GM12891 (cell line): ENCODE measurements around the gene PJA1.

ENCODE experiments used
- DNase-seq: peaks from one replicate; pipeline ENCODE4 v3.0.0; 2011; ENCODE audit warnings: low spot score; ENCODE audit not compliant: insufficient read length
- FAIRE-seq: peaks from 2 replicates; lab custom pipeline; 2011; peaks lifted over from hg19 to GRCh38; lab: Jason Lieb, UNC
- PAX5 ChIP-seq: IDR thresholded peaks from 2 replicates; pipeline ENCODE4 v1.6.1; 2011; ENCODE audit warnings: low read length, moderate library complexity, mild to moderate bottlenecking; ENCODE audit not compliant: insufficient read depth, severe bottlenecking
- POLR2A ChIP-seq: IDR thresholded peaks from 2 replicates; pipeline ENCODE4 v1.6.1; 2011; ENCODE audit warnings: low read depth, low read length, control low read depth
- POLR2AphosphoS5 ChIP-seq: IDR thresholded peaks from 2 replicates; pipeline ENCODE4 v1.6.1; 2011; ENCODE audit warnings: low read depth, low read length, control low read depth
- POU2F2 ChIP-seq: IDR thresholded peaks from 2 replicates; pipeline ENCODE4 v1.6.1; 2011; ENCODE audit warnings: low read depth, mild to moderate bottlenecking, control low read depth, low read length, moderate library complexity
- SPI1 ChIP-seq: IDR thresholded peaks from 2 replicates; pipeline ENCODE4 v1.6.1; 2011; ENCODE audit warnings: low read depth, low read length, control low read depth
- TAF1 ChIP-seq: IDR thresholded peaks from 2 replicates; pipeline ENCODE4 v1.6.1; 2011; ENCODE audit warnings: low read depth, low read length, control low read depth

The PJA1 gene

GRCh38 chrX:69121321-69122000 lies 43.8 kb downstream of the PJA1 start:
- FAIRE-seq, result no peak
- DNase-seq, result no peak
- TF ChIP-seq POLR2AphosphoS5 (no peak), SPI1 (no peak), PAX5 (no peak), POLR2A (no peak), POU2F2 (no peak), TAF1 (no peak)

GRCh38 chrX:69120476-69120875 lies 44.8 kb downstream of the PJA1 start:
- DNase-seq (no peak), FAIRE-seq (no peak)

DNA sequence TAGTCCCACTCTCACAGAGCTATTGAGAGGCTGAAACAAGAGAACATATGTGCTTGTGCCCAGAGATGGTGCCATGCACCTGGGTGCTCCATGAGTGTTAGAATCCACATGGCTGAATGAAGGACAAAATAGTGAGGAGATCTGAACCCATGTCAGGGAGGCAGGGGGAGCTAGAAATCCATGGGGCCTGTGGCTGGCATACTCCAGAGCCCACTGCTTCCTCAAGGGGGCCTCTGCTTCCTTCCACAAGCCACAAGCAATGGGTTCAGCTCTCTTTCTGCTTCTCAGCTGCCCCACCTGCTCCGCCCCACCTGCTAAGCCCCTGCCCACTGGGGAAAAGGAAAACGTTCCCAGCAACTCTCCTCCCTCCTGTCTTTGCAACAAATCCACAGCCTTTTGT lies 46.1 kb downstream of the PJA1 start:
- DNase-seq (no peak), FAIRE-seq (no peak)
- no peak for TF ChIP-seq POLR2AphosphoS5
- TF ChIP-seq POLR2A, result no peak
- no peak for TF ChIP-seq PAX5
- no peak for TF ChIP-seq POU2F2
- no peak for TF ChIP-seq TAF1
- no peak for TF ChIP-seq SPI1

More at GRCh38 chrX:69120476-69120875, 44.8 kb downstream of the PJA1 start:
- TF ChIP-seq SPI1 (no peak), POLR2AphosphoS5 (no peak), POU2F2 (no peak), TAF1 (no peak), POLR2A (no peak), PAX5 (no peak)

DNA sequence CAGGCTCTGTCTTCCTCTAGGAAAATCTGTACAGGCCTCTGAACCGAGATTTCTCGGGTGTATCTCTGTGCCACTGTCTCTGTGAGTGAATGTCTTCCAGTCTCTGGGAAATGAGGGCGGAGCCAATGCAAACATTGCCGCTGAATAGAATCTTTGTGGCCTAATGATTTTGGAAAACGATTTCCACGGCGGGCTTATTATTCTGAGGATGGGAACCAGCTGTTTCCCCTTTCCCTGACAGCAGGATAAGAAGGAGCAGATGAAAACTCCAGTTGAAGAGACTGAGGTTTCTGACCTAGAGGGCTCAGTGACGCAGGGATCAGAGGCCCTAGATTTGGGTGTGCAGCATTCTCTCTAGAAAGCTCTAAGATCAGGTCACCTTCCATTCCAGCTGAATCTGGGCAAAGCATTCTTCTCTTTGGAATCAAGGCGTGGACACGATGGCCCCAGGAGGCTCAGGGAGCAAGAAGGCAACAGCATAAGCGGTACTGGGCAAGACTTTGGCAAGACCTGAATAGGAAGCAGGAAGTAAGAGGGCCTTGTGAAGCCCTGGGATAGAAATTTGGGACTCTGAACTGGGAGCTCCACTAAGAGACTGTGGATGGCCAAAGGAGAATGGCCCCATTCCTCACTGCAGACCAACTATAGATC lies 47.3 kb downstream of the PJA1 start:
- FAIRE-seq, result no peak
- no peak for TF ChIP-seq POU2F2
- TF ChIP-seq PAX5, result no peak
- no peak for TF ChIP-seq SPI1
- TF ChIP-seq POLR2AphosphoS5, result no peak
- no peak for TF ChIP-seq POLR2A
- TF ChIP-seq TAF1, result no peak

DNA sequence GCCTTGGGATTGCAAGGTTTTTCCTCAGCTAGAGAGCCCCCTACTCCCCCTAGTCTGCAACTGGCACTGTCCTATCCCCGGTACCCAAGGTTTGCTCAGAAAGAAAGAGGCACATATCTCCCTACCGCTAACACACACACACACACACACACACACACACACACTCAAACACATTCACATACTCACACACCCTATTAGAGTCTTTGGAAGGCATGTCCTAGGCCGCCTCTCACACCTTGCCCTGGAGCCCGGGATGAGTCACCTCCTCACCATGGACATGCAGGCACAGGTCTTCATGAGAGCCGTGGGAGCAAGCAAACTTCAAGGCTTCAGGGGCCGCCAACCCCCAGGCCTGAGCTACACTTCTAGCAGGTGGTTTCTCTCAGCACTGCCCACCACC lies 49.2 kb downstream of the PJA1 start:
- no peak for TF ChIP-seq POU2F2
- TF ChIP-seq POLR2AphosphoS5, result no peak
- no peak for TF ChIP-seq PAX5
- TF ChIP-seq TAF1, result no peak
- no peak for TF ChIP-seq SPI1
- peak; percentile 9 for FAIRE-seq
- no peak for DNase-seq

More for the DNA sequence above, 47.3 kb downstream of the PJA1 start:
- no peak for DNase-seq

DNA sequence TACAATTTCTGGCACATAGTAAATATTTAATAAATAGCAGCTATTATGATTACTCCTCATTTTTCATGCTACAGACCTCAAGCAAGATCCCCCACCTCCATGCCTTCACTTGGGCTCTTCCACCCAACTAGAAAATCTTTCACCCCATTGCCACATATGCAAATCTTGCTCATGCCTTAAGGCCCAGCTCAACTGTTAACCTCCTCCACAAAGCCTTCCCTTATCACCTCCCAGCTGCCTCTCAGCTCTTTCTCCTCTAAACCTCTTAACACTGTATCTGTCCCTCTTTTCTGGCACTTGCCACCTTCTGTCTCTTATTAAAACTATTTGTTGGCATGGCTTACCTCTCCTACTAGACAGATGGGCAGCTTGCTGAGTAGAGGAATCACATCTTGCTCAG lies 51.5 kb downstream of the PJA1 start:
- TF ChIP-seq POLR2A (no peak), TAF1 (no peak), PAX5 (no peak), POU2F2 (no peak), SPI1 (no peak), POLR2AphosphoS5 (no peak)
- DNase-seq (no peak), FAIRE-seq (no peak)
